ENCODE data around the gene SPRTN. TPM values are rescaled to one million over a fixed set of nuclear protein-coding genes. Genes with fewer than 3 reads are reported as not detected.

SPRTN gene
- total and polyA plus RNA-seq, 2 donors (not counting 3 experiments of a cell fraction or from before 2014, with no cell fraction given): 15.4 to 16.1 TPM

- H3K27me3 ChIP-seq (ENCODE audit: control insufficient read depth in 2 of 2, insufficient read depth in 2 of 2, low read length in 2 of 2): no peaks in the 10 kb centered on the region
- peaks cover 47% of the 10 kb centered on the region for H3K4me1 ChIP-seq (ENCODE audit: control insufficient read depth, extremely low read depth, insufficient read depth, low read length)
- TF ChIP-seq FOS (IDR thresholded peaks at IDR 0.05; ENCODE audit: borderline replicate concordance, insufficient read depth, low read length) (no peak), POLR2AphosphoS5 (IDR thresholded peaks at IDR 0.05; ENCODE audit: insufficient read depth, low read depth, low read length) (no peak), JUN (IDR thresholded peaks at IDR 0.05; ENCODE audit: borderline replicate concordance, insufficient read depth, insufficient read length, low read depth) (no peak), EZH2 (IDR thresholded peaks at IDR 0.05; ENCODE audit: borderline replicate concordance, low read depth, low read length, severe bottlenecking) (no peak), GATA2 (IDR thresholded peaks at IDR 0.05; ENCODE audit: insufficient read depth, insufficient read length, low read depth, low read length) (no peak), MYC (IDR thresholded peaks at IDR 0.05; ENCODE audit: low read depth, low read length) (no peak), POLR2A (IDR thresholded peaks at IDR 0.05; ENCODE audit: low read depth, low read length) (no peak)
- TF ChIP-seq, protein P1, sequence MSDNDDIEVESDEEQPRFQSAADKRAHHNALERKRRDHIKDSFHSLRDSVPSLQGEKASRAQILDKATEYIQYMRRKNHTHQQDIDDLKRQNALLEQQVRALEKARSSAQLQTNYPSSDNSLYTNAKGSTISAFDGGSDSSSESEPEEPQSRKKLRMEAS (IDR thresholded peaks at IDR 0.05; ENCODE audit: insufficient read depth, insufficient read length): no peak
- TF ChIP-seq, protein P2, sequence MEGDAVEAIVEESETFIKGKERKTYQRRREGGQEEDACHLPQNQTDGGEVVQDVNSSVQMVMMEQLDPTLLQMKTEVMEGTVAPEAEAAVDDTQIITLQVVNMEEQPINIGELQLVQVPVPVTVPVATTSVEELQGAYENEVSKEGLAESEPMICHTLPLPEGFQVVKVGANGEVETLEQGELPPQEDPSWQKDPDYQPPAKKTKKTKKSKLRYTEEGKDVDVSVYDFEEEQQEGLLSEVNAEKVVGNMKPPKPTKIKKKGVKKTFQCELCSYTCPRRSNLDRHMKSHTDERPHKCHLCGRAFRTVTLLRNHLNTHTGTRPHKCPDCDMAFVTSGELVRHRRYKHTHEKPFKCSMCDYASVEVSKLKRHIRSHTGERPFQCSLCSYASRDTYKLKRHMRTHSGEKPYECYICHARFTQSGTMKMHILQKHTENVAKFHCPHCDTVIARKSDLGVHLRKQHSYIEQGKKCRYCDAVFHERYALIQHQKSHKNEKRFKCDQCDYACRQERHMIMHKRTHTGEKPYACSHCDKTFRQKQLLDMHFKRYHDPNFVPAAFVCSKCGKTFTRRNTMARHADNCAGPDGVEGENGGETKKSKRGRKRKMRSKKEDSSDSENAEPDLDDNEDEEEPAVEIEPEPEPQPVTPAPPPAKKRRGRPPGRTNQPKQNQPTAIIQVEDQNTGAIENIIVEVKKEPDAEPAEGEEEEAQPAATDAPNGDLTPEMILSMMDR (IDR thresholded peaks at IDR 0.05; ENCODE audit: extremely low read depth in 1 of 2, insufficient read depth in 1 of 2, low read depth in 1 of 2, low read length in 2 of 2): no peak
- H3K79me2 ChIP-seq (ENCODE audit: control insufficient read depth, insufficient read depth, low read length): peaks cover 72% of the 10 kb centered on the region
- H3K4me3 ChIP-seq (replicated peaks in 1 of 3; ENCODE audit: insufficient read depth in 1 of 3, low read depth in 1 of 3, low read length in 3 of 3): peak overlapping the region in 1 of 3 experiments; percentile 70
- intact Hi-C loops (cut with micrococcal nuclease): loop anchor here (5.0 to 10.0 kb wide), 2 partner anchors 300 to 358 kb away; partner anchors contain the start of genes ARV1 and TTC13
- FAIRE-seq: no peak
- peaks cover 4% of the 10 kb centered on the region for H4K20me1 ChIP-seq (replicated peaks; ENCODE audit: control insufficient read depth, extremely low read depth, insufficient read depth, low read length)
- H3K27ac ChIP-seq (ENCODE audit: insufficient read depth, low read depth, low read length): no peak overlapping the region
- no peaks in the 10 kb centered on the region for H3K9me1 ChIP-seq (replicated peaks; ENCODE audit: control insufficient read depth, extremely low read depth, insufficient read depth, low read length)
- no peaks in the 10 kb centered on the region for H3K9me3 ChIP-seq (replicated peaks; ENCODE audit: control insufficient read depth, insufficient read depth, low read length)
- H3K4me2 ChIP-seq (ENCODE audit: insufficient read depth, low read length): peak overlapping the region; percentile 82
- no peaks in the 10 kb centered on the region for H3K36me3 ChIP-seq (ENCODE audit: control insufficient read depth in 2 of 2, extremely low read depth in 1 of 2, insufficient read depth in 2 of 2, low read length in 2 of 2)
- POLR2A ChIA-PET: interaction anchor here (0.5 kb wide), 1 partner anchor 11 kb away, joined by 5 read pairs; no protein-coding TSS in a partner anchor
- BruUV-seq (replicated peaks): no TSS peak
- DNase-seq (ENCODE audit: low read depth, low spot score): no peak
- no peak overlapping the region for H2AFZ ChIP-seq (ENCODE audit: low read depth, low read length)
- H3K9ac ChIP-seq (replicated peaks; ENCODE audit: extremely low read depth, insufficient read depth, low read length): no peak overlapping the region
- CTCF ChIA-PET: interaction anchor here (0.9 to 2.0 kb wide), 4 partner anchors 10 to 249 kb away, joined by 3 to 7 read pairs (median 4); no protein-coding TSS in a partner anchor
- dilution Hi-C loops (cut with MboI; ENCODE audit: extremely low pct_ligation_motif_present, low sequenced_read_pairs): no loop called here
Observed at GRCh38 chr1:231334952-231335351, 3.1 kb upstream of the SPRTN start.
